Tibial artery (tissue), 4 donors: ENCODE measurements around the gene ARHGAP25.

Experiments
- DNase-seq, 2 donors: peaks; one replicate each; pipeline ENCODE4 v3.0.0-alpha.2; 2019
- H3K27ac ChIP-seq, 2 donors: fragments of 200-600 bp; sonication (generic) in 1 of 2; 1 replicate in 1 of 2; 2 replicates in 1 of 2; pipeline ENCODE4 v1.5.1; 2018 to 2019; ENCODE audit warnings: mild to moderate bottlenecking in 1 of 2
- H3K27me3 ChIP-seq, 2 donors: fragments of 200-600 bp; sonication (generic) in 1 of 2; one replicate each; pipeline versions ENCODE4 v1.5.1 to v1.6.0; 2016 to 2019
- H3K36me3 ChIP-seq, 3 donors: fragments of 200-600 bp; sonication (generic) in 2 of 3; one replicate each; pipeline ENCODE4 v1.5.1; 2016 to 2019; ENCODE audit warnings: mild to moderate bottlenecking in 2 of 3
- H3K4me1 ChIP-seq, 4 donors: fragments of 200-600 bp; sonication (generic) in 2 of 4; 1 replicate in 3 of 4; 2 replicates in 1 of 4; pipeline ENCODE4 v1.5.1; 2016 to 2019
- H3K4me3 ChIP-seq, 2 donors: fragments of 200-600 bp; sonication (generic) in 1 of 2; 1 replicate in 1 of 2; 2 replicates in 1 of 2; pipeline ENCODE4 v1.5.1; 2018 to 2019; ENCODE audit warnings: mild to moderate bottlenecking in 2 of 2
- H3K9me3 ChIP-seq, 3 donors: fragments of 200-600 bp; sonication (generic) in 1 of 3; one replicate each; pipeline ENCODE4 v1.5.1; 2016 to 2019
- intact Hi-C: fragments of 100-400 bp; cut with DNase I; formaldehyde crosslinking; loops from one replicate; pipeline ENCODE4 v1.15.0; 2023; ENCODE audit warnings: low total_unique reads
- TF ChIP-seq, protein P1 (sequence below), 2 experiments: fragments of 200-600 bp in 1 of 2; fragments of 450-650 bp in 1 of 2; IDR thresholded peaks; one replicate each; pipeline ENCODE4 v1.5.1; 2017 to 2019; ENCODE audit warnings: antibody characterized with exemption in 2 of 2, mild to moderate bottlenecking in 1 of 2, moderate library complexity in 1 of 2

The ARHGAP25 gene

DNA sequence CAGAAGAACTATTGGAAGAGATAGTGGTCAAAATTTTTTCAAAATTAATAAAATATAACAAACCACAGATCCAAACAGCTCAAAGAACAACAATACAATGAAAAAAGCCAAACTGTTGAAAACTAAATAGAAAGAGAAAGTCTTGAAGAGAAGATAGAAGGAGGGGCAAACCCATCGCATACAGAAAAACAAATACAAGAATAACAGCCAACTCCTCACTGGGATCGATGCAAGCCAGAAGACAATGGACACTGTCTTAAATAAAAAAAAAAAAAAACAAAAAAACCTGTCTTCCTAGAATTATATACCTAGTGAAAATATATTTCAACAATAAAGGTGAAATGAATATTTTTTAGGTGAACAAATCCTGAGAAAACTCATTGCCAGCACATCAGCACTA, 34.1 kb upstream of the ARHGAP25 start:
- Histone ChIP-seq H3K4me1 (no peaks in the 10 kb centered on the region), H3K9me3 (peaks cover 0 to 7% (median 0%) of the 10 kb centered on the region in 3 donors), H3K4me3 (no peak overlapping the region), H3K27ac (no peak overlapping the region), H3K36me3 (no peaks in the 10 kb centered on the region), H3K27me3 (peaks cover 0 to 7% of the 10 kb centered on the region in 2 donors)
- DNase-seq = no peak
- intact Hi-C loops = no loop called here
- TF ChIP-seq, protein P1, sequence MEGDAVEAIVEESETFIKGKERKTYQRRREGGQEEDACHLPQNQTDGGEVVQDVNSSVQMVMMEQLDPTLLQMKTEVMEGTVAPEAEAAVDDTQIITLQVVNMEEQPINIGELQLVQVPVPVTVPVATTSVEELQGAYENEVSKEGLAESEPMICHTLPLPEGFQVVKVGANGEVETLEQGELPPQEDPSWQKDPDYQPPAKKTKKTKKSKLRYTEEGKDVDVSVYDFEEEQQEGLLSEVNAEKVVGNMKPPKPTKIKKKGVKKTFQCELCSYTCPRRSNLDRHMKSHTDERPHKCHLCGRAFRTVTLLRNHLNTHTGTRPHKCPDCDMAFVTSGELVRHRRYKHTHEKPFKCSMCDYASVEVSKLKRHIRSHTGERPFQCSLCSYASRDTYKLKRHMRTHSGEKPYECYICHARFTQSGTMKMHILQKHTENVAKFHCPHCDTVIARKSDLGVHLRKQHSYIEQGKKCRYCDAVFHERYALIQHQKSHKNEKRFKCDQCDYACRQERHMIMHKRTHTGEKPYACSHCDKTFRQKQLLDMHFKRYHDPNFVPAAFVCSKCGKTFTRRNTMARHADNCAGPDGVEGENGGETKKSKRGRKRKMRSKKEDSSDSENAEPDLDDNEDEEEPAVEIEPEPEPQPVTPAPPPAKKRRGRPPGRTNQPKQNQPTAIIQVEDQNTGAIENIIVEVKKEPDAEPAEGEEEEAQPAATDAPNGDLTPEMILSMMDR (IDR thresholded peaks at IDR 0.05) = no peak

DNA sequence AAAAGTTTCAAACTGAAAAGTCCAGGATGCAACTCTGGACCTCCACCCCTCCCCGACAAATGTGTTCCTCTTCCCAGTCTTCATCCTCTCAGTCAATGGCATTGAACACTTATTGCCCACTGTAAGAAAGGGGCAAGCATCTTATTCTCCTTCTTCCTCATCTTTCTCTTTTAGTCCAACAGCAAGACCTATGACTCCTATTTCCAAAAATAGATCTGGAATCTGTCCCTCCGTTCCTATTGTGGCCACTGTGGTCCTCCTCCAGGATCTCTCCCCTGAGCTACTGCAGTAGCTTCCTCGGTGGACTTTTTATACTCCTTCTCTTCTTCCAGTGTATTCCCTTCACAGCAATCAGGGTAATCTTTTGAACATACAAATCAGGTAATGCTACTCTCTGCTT, 28.0 kb upstream of the ARHGAP25 start:
- Histone ChIP-seq H3K9me3 (no peaks in the 10 kb centered on the region), H3K4me3 (no peak overlapping the region), H3K36me3 (no peaks in the 10 kb centered on the region), H3K27me3 (no peaks in the 10 kb centered on the region), H3K4me1 (peaks cover 0 to 5% (median 0%) of the 10 kb centered on the region in 4 donors), H3K27ac (no peak overlapping the region)
- intact Hi-C loops = no loop called here
- DNase-seq = no peak
- TF ChIP-seq, protein P1 (IDR thresholded peaks at IDR 0.05) = no peak

DNA sequence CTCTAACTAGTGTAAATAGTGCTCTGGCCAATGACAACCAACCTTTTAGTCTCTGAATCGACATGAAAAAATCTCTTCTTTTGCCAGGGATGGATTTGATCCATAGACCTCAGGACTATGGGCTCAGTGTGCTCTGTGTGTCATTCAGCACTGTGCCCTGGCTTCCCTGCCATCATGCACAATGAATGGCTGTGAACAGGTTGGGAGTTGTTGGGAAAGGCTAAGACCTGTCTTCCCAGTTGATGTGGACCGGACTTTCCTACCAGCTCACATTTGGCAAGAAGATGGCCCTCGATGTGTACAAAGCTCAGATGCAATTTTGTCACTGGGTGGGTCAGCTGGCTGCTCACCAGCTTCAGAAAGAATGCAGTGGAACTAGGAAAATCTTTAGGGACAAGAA, 26.0 kb upstream of the ARHGAP25 start:
- TF ChIP-seq, protein P1 (IDR thresholded peaks at IDR 0.05) = no peak

DNA sequence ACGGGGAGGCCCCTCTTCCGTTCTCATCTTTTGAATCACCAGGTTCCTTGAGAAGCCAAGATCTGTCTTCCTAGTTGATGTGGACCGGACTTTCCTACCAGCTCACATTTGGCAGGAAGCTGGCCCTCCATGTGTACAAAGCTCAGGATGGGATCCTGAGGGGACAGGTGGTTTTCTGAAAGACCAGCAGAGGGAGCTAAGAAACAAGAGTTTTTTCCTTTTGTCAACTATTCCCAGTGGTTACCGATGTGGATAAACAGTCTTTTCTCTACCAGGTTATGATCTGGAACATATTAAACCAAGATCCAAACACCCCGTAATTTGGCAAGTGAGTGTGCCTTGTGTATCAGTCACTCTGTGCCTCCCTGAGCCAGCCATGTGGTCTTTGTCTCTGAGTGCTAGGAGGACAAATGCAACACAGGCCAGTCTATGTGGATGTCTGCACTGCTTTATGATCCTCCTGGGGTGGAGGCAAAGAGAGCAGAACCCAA, 25.1 kb upstream of the ARHGAP25 start:
- Histone ChIP-seq H3K4me1 (peaks cover 0 to 5% (median 0%) of the 10 kb centered on the region in 4 donors), H3K36me3 (no peaks in the 10 kb centered on the region), H3K27me3 (no peaks in the 10 kb centered on the region), H3K9me3 (no peaks in the 10 kb centered on the region), H3K4me3 (no peak overlapping the region), H3K27ac (no peak overlapping the region)
- TF ChIP-seq, protein P1 (IDR thresholded peaks at IDR 0.05) = peak; percentile 57 to 69
- intact Hi-C loops = no loop called here
- no peak for DNase-seq

More for the DNA sequence above, 26.0 kb upstream of the ARHGAP25 start:
- Histone ChIP-seq H3K36me3 (no peaks in the 10 kb centered on the region), H3K27me3 (no peaks in the 10 kb centered on the region), H3K9me3 (no peaks in the 10 kb centered on the region), H3K4me3 (no peak overlapping the region), H3K4me1 (peaks cover 0 to 5% (median 0%) of the 10 kb centered on the region in 4 donors), H3K27ac (no peak overlapping the region)
- no peak for DNase-seq
- intact Hi-C loops = no loop called here

DNA sequence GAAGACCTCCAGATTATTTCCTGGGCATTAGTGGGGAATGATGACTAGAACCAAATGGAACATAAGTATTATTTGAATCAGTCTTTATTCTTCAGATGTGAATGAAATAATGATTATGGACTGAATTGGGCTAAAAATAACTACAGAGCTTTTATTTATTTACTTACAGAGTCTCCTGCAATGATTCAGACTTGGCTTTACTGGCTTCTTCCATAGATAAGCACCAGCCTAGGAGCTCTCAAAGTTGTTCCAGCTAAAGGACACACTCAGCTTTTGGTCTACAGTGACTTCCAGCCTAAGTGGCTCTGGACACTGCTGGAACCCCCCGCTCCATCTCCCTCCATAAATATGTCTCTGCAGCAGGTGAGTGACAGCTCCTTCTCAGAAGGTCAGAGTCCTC, 24.3 kb upstream of the ARHGAP25 start:
- DNase-seq = no peak
- TF ChIP-seq, protein P1 (IDR thresholded peaks at IDR 0.05) = no peak
- intact Hi-C loops = no loop called here

DNA sequence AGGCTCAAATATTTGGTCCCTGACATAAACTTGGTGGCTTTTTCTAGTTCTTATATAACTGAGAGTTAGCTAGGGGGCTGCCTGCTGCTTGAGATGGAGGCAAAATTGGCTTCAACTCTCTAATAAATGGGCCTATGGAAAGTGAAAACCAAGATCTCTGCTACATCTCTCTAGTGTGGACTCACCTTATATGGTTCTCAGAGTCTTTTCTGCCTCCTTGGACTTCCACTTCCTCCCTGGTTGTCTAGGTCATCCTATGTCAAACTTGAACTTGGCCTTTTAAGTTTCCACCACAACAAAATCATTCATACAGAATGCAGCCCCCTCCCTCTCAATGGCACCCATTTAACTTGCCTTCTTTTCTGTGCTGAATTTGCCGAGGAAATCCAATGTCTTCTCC, 23.9 kb upstream of the ARHGAP25 start:
- Histone ChIP-seq H3K9me3 (no peaks in the 10 kb centered on the region), H3K4me3 (no peak overlapping the region), H3K4me1 (peaks cover 0 to 5% (median 0%) of the 10 kb centered on the region in 4 donors), H3K27ac (no peak overlapping the region), H3K36me3 (no peaks in the 10 kb centered on the region), H3K27me3 (peaks cover 0 to 3% of the 10 kb centered on the region in 2 donors)
- no peak for DNase-seq
- TF ChIP-seq, protein P1 (IDR thresholded peaks at IDR 0.05) = no peak
- intact Hi-C loops = no loop called here

More for the DNA sequence above, 24.3 kb upstream of the ARHGAP25 start:
- Histone ChIP-seq H3K9me3 (no peaks in the 10 kb centered on the region), H3K27ac (no peak overlapping the region), H3K4me1 (peaks cover 0 to 5% (median 0%) of the 10 kb centered on the region in 4 donors), H3K36me3 (no peaks in the 10 kb centered on the region), H3K27me3 (peaks cover 0 to 2% of the 10 kb centered on the region in 2 donors), H3K4me3 (no peak overlapping the region)
